Superior temporal gyrus (tissue), 1 donor: ENCODE measurements around the gene MADD.

Experiments used
- DNase-seq: peaks from one replicate; pipeline ENCODE4 v3.0.0-alpha.2; 2016; ENCODE audit errors: extremely low spot score

MADD gene

DNA sequence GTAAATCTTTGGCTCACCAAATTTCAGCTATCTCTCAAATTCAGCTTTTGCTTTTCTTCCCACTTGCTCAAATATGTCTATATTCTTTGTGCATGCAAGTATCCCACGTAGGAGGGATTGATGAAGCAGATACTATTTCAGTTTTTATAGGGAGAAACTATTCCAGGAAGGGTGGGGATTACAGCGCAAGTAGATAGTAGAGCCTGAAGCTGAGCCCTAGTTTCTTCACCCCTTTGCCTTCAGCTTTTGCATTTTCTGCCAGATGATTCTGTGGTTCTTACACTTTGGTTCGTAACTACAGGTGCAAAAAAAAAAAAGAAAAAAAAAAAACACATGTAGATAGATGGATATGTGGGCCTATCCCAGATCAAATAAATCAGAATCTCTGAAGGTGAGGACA is 18.2 kb upstream of the MADD start:
- no peak for DNase-seq

DNA sequence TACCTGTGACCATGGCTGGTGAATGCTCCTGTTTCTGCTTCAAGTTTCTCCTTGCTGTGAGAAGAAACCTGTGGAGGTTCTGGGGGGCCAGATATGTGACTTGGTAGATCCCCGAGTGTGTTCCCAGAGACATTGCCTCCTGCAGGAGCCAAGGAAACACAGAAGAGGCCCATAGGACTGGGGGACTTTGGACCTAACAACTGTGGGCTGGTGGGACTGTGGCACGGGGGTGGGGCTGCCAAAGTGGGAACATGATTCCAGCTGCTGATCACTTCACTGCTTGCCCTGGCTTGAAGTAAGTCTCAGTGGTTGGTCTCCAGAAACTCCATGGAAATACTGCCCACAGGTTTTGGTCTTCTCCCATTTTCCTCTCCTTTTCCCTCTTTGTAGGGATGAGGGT is 16.3 kb upstream of the MADD start:
- DNase-seq, result no peak

DNA sequence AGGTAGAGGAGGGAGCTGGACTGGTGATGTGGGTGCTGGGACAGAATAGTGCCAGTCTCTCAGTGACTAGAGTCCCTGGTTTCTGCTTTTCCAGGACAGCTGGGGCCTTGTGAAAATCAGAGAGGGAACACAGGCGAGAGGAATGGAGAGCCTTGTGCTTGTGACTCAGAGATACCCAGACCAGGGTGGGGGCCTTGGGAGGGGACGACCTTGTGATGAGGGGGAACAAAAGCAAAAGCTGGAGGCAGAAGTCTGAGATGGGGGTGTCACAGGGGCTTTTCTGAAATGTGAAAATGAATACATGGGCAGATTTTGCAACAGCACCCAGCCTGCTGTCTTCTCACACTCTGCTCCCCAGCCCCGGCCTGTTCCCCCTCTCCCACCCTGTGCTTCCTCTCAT is 15.5 kb upstream of the MADD start:
- no peak for DNase-seq

GRCh38 chr11:47256374-47256773 is 13.6 kb upstream of the MADD start:
- no peak for DNase-seq

DNA sequence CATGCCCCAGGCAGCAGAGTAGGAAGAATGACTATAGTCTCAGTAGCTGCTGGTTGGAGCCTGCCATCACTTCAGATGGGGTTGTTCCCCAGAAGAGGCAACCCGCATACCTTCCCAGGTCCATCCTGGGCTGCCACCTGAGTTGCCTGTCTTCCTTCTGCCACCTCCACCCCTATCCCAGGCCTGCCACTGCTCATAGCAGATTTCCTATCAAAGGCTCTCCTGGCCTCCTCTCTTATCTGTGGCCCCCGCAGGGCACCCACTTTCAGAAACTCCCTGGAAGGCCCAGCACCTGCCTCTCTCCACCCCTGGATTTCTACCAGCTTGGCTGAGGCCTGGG is 12.8 kb upstream of the MADD start:
- no peak for DNase-seq

- no peak for DNase-seq
Observed at GRCh38 chr11:47257517-47258316, 12.2 kb upstream of the MADD start, which contains the start of gene NR1H3. Gene NR1H3 (plus strand): TSS chr11:47257996. CDS start chr11:47259217, 1,221 bp downstream.

DNA sequence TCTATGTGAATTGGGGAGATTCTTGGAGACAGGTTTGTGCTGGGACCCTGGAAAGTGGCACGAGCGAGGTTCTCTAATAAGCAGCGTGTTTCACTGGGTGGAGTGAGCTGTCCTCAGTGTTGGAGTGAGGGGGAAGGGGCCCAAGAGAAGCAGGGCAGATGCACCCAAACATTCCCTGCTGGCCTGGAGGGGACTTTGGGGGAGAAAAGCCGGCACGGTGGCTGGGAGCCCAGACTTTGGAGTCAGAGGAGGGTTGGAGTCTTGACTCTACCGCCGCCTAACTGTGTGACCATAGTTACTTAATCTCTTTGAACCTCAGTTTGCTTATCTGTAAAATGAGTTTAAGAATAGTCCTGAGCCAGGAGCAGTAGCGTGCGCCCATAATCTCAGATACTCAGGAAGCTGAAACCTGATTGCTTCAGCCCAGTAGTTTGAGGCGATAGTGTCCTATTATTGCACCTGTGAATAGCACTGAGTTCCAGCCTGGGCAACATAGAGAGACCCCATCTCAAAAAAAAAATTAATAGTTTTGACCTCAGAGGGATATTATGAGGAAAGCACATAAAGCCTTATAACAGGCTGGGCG is 11.5 kb upstream of the MADD start:
- no peak for DNase-seq

DNA sequence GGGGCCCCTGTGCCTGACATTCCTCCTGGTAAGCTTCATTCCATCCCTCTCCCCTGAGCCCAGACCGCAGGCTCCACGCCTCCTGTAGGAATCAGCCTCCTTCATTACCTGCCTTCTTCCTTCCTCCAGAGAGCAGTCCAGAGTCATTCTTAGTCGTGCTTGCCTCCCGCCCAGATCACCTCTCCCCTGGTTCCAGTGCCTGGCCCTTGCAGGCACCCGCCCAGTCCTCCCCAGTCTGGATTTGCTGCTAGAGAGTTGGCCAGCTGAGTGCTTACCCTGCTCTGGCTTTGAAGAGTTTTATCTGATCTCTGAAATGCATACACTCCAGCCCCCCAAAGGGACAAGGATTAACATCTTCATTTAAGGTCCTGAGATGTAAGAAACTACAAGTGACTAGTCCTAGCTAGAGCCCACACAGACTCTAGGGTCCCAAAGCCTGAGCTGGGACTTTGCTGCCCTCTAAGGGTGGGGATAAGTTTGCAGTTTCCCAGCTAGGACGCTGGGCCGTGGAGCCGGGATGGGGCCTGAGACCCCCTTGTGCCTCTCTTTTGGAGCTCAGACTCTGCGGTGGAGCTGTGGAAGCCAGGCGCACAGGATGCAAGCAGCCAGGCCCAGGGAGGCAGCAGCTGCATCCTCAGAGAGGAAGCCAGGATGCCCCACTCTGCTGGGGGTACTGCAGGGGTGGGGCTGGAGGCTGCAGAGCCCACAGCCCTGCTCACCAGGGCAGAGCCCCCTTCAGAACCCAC is 10.5 kb upstream of the MADD start:
- peak; percentile 40 for DNase-seq

- no peak for DNase-seq
Observed at GRCh38 chr11:47260366-47260765, 9.6 kb upstream of the MADD start.

- DNase-seq, result no peak
Observed at GRCh38 chr11:47261291-47261800, 8.6 kb upstream of the MADD start.

DNA sequence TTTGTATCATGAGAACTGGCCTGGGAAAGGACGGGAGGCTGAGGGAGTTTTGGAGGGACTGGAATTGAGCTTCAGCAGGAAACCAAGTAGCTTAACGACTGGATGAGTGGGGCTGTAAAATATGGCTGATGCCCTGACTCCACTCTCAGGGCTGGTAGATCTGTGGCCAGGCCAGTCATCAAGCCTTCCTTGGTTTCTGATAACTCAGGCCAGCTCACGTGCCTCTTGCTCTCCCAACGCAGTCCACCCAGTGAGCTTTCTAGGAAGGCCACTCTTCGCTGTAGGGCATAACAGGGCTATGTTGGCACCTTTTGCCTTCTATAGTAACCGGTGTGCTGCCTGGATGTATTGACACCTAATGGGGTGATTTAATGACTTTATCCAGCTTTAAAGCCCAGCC is 5.8 kb upstream of the MADD start:
- DNase-seq, result no peak

DNA sequence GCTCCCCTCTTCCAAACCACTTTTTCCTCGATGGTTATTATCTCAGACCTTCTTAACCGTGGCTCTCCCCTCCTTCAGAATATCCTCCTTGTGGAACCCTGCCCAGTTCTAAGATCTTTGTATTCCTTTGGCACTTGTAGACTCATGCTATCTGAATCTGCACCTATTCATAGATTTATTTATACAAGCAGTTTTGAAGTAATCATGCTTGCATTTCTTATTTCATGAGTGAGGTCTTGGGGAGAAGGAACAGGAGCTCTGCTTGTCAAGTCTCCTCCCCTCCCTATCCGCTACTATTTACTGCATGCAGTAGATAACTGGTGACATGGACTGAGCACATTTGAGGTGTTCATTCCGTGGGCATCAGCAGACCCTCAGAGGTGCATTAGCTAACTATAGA is 5.4 kb upstream of the MADD start:
- DNase-seq, result no peak

GRCh38 chr11:47267876-47268275 is 2.1 kb upstream of the MADD start:
- DNase-seq, result no peak

GRCh38 chr11:47268448-47269001 is 1.4 kb upstream of the MADD start:
- no peak for DNase-seq

GRCh38 chr11:47269002-47269828 is 718 bp upstream of the MADD start:
- peak; percentile 87 for DNase-seq

- peak; percentile 68 for DNase-seq
Observed at GRCh38 chr11:47270331-47271271, 668 bp downstream of the MADD start.

DNA sequence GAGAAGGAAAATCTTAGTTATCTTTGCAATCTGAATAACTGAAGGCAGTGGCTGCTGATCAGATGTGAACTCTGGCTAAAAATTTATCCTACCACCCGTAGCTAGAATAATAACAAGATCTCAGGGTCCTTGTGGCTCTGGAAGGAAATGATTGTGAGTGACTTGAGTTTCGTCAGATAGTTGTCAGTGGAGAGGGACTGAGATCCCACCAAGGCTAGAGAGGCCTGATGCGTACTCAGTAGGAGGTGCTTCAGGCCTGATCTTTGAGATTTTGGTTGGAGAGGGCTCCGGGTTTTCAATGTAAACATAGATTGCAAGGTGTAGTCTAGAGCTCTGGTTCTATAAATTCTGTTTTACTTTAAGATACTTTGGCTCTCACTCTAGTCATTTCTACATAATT is 1.4 kb downstream of the MADD start:
- DNase-seq, result no peak

DNA sequence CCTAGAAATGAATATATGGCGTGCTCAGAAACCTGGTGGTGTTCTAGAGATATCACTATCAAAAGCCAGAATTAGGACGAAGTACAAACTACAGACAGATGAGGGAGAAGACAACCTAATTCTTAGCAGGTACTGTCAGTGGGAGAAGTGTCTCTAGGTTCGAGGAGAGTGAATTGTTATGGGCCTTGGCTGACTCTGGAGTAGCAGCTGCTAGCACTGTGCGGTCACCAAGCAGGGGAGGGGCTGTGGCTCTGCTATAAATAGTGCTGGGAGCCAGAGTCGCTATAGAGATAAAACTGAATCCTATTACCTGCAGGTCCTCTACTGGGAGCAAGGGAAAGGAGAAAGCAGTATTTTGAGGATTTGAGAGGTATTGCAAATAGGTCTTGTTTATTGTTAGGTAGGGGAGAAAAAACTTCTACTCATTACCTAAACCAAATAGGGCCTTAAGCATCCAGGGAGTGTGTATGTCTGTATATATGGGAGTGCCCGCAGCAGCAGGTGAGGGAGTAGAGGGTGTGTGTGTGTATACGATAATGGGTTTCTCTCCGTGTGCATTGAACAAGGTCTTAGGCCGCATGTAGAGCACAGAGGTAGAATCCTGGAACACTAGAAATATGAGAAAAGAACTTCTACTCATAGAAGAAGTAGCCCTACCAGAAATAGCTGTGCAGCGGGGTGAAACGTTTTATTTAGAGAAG is 2.2 kb downstream of the MADD start:
- peak; percentile 45 for DNase-seq

GRCh38 chr11:47272706-47273105 is 2.8 kb downstream of the MADD start:
- no peak for DNase-seq
